ENCODE data around the gene IFTAP.
"Not testable (repeated sequence)": the region's sequence is repeated elsewhere in the genome, so short reads cannot be mapped to it uniquely, and the experiment has no call there.

The IFTAP gene

GRCh38 chr11:36657610-36658267, 63.4 kb downstream of the IFTAP start:
- DNase-seq: no peak

GRCh38 chr11:36661359-36661758, 67.1 kb downstream of the IFTAP start:
- DNase-seq: not testable (repeated sequence)

GRCh38 chr11:36672815-36673450, 78.6 kb downstream of the IFTAP start:
- peak; percentile 16 for DNase-seq

- not testable (repeated sequence) for DNase-seq
Observed at GRCh38 chr11:36679547-36679946, 85.2 kb downstream of the IFTAP start.

DNA sequence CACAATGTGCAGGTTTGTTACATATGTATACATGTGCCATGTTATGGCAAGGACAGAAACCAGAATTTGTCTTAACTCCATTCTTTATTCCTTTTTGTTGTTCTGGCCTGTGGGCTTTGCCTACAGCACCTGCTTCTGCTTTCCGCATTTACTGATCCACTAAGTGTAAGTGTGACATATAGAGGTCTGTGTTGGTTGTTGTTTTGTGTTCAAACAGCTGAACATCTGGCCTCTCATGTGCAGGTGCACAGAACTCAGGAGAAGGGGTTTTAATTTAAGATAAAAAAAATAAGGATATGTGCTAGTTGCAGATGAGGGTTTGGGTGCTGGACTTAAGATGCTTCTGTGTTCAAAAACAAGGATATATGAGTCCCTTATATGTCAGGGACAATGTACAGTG, 89.5 kb downstream of the IFTAP start:
- DNase-seq: no peak

- no peak for DNase-seq
Observed at GRCh38 chr11:36684840-36685801, 90.8 kb downstream of the IFTAP start.

DNA sequence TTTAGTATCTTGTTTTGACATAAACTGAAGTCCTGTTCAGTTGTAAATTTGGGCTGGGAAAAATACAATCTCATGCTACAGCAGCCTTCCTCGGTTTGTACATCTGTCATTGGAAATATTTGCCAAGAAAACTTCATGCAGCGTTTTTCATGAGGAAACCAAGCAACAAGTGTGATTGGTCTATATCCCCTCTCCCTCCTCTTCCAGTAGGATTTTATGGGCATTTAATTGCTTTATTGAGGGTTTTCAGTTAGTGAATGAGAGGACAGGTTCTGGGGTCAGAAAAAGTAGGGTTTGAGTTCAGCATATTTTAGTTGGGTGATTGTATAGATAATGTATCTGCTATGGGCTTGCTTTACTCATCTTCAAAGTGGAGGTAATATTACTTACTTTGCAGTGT, 93.8 kb downstream of the IFTAP start:
- no peak for DNase-seq

GRCh38 chr11:36688571-36689291, 94.4 kb downstream of the IFTAP start:
- no peak for DNase-seq

GRCh38 chr11:36689442-36689841, 95.1 kb downstream of the IFTAP start:
- DNase-seq: no peak

- no peak for DNase-seq
Observed at GRCh38 chr11:36692704-36693103, 98.4 kb downstream of the IFTAP start.

DNA sequence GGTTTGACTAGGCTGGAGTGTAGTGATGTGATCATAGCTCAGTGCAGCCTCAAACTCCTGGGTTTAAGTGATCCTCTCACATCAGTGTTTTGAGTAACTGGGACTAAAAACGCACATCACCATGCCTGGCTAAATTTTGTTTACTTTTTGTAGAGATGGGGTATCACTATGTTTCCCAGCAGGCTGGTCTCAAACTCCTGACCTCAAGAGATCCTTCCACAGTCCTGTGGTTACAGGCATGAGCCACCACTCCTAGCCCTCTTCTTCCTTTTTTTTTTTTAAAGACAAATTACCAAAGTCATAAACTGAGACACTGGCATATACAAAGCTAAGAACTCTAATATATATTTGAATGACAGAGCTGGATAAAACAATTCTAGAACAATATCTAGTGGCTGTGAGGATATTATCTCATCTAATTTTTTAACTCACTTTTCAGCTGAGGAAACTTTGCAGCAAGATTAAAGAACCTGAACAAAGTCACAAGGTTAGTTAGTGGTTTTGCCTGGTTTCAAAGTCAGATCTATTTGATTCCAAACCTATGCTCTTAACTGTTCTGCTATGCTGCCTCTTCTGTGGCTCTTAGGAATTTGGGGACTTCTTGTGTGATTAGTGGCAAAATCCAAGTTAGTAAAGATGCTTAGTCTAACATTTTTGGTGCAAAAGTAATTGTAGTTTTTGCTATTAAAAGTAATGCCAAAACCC, 99.0 kb downstream of the IFTAP start:
- no peak for DNase-seq

GRCh38 chr11:36695111-36695510, 100.8 kb downstream of the IFTAP start:
- no peak for DNase-seq

- no peak for DNase-seq
Observed at GRCh38 chr11:36695571-36695970, 101.3 kb downstream of the IFTAP start.

GRCh38 chr11:36696550-36696949, 102.2 kb downstream of the IFTAP start:
- no peak for DNase-seq

DNA sequence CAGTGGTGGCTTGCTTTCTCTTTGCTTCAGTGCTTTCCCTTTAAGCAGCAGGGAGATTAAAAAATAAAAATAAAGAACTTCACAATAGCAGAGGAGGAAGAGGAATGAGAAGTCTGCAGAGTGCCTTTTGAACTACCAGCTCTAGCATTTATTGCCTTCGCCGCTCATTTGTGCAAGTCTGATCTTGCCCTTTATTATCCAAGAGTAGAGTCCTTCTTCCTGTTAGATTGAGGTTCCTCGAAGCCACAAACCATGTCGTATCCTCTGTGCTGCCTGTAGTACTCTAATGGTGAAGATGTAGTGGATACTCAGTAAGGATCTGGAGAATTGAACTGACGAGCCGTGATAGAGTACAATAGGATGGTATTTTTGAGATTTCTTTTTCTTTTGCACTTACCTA, 105.0 kb downstream of the IFTAP start:
- DNase-seq: no peak

DNA sequence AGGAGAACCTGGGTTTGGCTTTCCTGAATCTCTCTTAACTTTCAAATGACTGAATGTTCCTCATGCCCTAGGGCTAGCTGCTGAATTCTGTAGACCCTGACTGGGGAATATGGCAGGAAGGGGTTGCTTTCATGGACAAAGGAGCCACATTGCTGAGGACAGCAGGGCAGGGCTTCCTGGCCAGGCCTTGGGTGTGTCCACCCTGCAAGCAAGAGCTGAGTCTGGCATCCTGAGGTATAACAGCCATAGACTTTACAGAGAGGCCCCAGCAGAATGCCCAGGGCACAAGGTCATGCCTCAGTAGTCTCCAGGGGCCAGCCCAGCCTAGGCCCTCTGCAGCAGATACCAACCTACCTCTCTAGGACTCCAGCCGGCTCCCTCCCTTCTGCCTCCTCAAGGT, 105.9 kb downstream of the IFTAP start:
- no peak for DNase-seq

GRCh38 chr11:36702330-36703054, 108.2 kb downstream of the IFTAP start:
- peak; percentile 2 for DNase-seq

DNA sequence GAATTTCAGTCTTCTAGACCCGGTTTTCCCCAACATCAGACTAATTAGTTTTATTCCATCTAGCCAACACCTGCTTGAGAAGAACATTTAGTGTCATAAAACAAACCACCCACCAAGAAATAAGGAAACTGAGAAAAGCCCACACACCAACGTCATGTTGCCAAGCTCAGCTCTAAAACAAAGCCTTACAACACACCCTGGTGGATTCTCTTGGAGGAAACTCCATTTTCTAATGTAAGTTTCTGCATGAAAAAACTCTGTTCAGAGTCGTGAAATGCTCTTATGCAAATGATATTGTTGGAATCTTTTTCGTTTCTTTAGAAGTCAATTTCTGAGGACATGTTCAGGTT, 108.7 kb downstream of the IFTAP start:
- DNase-seq: no peak
